ENCODE results near the gene PRX. TPM values are rescaled to one million over a fixed set of nuclear protein-coding genes. Genes with fewer than 3 reads are reported as not detected.
"Not testable (repeated sequence)": the region's sequence is repeated elsewhere in the genome, so short reads cannot be mapped to it uniquely, and the experiment has no call there.

The PRX gene
- total RNA-seq, 1 donor from 2014 or later = 51.5 TPM

GRCh38 chr19:40457048-40457447, 43.9 kb upstream of the PRX start:
- Histone ChIP-seq H3K27ac (no peak overlapping the region), H3K4me1 (peaks cover 11% of the 10 kb centered on the region), H3K36me3 (peaks cover 44% of the 10 kb centered on the region), H3K9me3 (no peaks in the 10 kb centered on the region), H3K27me3 (ENCODE audit: low read depth) (no peaks in the 10 kb centered on the region), H3K4me3 (no peak overlapping the region)
- TF ChIP-seq CTCF (IDR thresholded peaks at IDR 0.05) = no peak
- intact Hi-C loops (cut with DNase I) = no loop called here
- ATAC-seq (no peak), DNase-seq (no peak)

GRCh38 chr19:40453943-40454342, 40.8 kb upstream of the PRX start:
- peaks cover 63% of the 10 kb centered on the region for H3K36me3 ChIP-seq
- H3K4me1 ChIP-seq; H3K4me3 ChIP-seq; H3K27ac ChIP-seq; ATAC-seq; H3K27me3 ChIP-seq (ENCODE audit: low read depth); DNase-seq; H3K9me3 ChIP-seq; intact Hi-C loops (cut with DNase I): not testable (repeated sequence)

- H3K4me3 ChIP-seq = no peak overlapping the region
- intact Hi-C loops (cut with DNase I) = no loop called here
- H3K4me1 ChIP-seq = no peaks in the 10 kb centered on the region
- DNase-seq (no peak), ATAC-seq (no peak)
- no peaks in the 10 kb centered on the region for H3K9me3 ChIP-seq
- TF ChIP-seq CTCF (IDR thresholded peaks at IDR 0.05) = no peak
- H3K36me3 ChIP-seq = peaks cover 66% of the 10 kb centered on the region
- H3K27ac ChIP-seq = no peak overlapping the region
- H3K27me3 ChIP-seq (ENCODE audit: low read depth) = no peaks in the 10 kb centered on the region
Observed at GRCh38 chr19:40453151-40453735, 40.1 kb upstream of the PRX start.

GRCh38 chr19:40452016-40452415, 38.8 kb upstream of the PRX start:
- Histone ChIP-seq H3K4me1 (no peaks in the 10 kb centered on the region), H3K36me3 (peaks cover 66% of the 10 kb centered on the region), H3K27ac (no peak overlapping the region), H3K9me3 (no peaks in the 10 kb centered on the region), H3K27me3 (ENCODE audit: low read depth) (no peaks in the 10 kb centered on the region), H3K4me3 (no peak overlapping the region)
- no peak for ATAC-seq
- DNase-seq = no peak
- TF ChIP-seq CTCF (IDR thresholded peaks at IDR 0.05) = no peak
- intact Hi-C loops (cut with DNase I) = no loop called here

GRCh38 chr19:40450664-40451063, 37.5 kb upstream of the PRX start:
- no peak for ATAC-seq
- Histone ChIP-seq H3K36me3 (peaks cover 59% of the 10 kb centered on the region), H3K27me3 (ENCODE audit: low read depth) (no peaks in the 10 kb centered on the region)

More at GRCh38 chr19:40450664-40451063, 37.5 kb upstream of the PRX start:
- Histone ChIP-seq H3K4me3 (no peak overlapping the region), H3K9me3 (no peaks in the 10 kb centered on the region), H3K27ac (no peak overlapping the region), H3K4me1 (no peaks in the 10 kb centered on the region)
- DNase-seq = no peak
- TF ChIP-seq CTCF (IDR thresholded peaks at IDR 0.05) = no peak
- intact Hi-C loops (cut with DNase I) = no loop called here
